ENCODE results near the gene FAM240B. TPM values are rescaled to one million over a fixed set of nuclear protein-coding genes. Genes with fewer than 3 reads are reported as not detected.

Gene FAM240B
- total RNA-seq, 1 donor from 2014 or later, result not detected

- no peak for DNase-seq (ENCODE audit: low spot score)
These were observed 19.2 kb downstream of the FAM240B start for GRCh38 chr9:38700695-38701094.

- DNase-seq (ENCODE audit: low spot score), result no peak
These were observed 20.6 kb downstream of the FAM240B start for GRCh38 chr9:38699337-38699736.

- DNase-seq (ENCODE audit: low spot score), result no peak
These were observed 22.1 kb downstream of the FAM240B start for GRCh38 chr9:38697776-38698300.

- no peak for DNase-seq (ENCODE audit: low spot score)
These were observed 22.9 kb downstream of the FAM240B start for GRCh38 chr9:38696999-38697398.

GRCh38 chr9:38694676-38695075, 25.3 kb downstream of the FAM240B start:
- no peak for DNase-seq (ENCODE audit: low spot score)

GRCh38 chr9:38692707-38693106, 27.2 kb downstream of the FAM240B start:
- no peak for DNase-seq (ENCODE audit: low spot score)

GRCh38 chr9:38690574-38690973, 29.4 kb downstream of the FAM240B start:
- DNase-seq (ENCODE audit: low spot score), result no peak

- no peak for DNase-seq (ENCODE audit: low spot score)
These were observed 30.3 kb downstream of the FAM240B start for GRCh38 chr9:38689678-38690077.

- no peak for DNase-seq (ENCODE audit: low spot score)
These were observed 31.9 kb downstream of the FAM240B start for GRCh38 chr9:38687992-38688391.

- peak; percentile 38 for DNase-seq (ENCODE audit: low spot score)
These were observed 32.5 kb downstream of the FAM240B start for GRCh38 chr9:38687389-38687842.

GRCh38 chr9:38686933-38687332, 33.0 kb downstream of the FAM240B start:
- DNase-seq (ENCODE audit: low spot score), result no peak

GRCh38 chr9:38685535-38685934, 34.4 kb downstream of the FAM240B start:
- DNase-seq (ENCODE audit: low spot score), result no peak

GRCh38 chr9:38683336-38683735, 36.6 kb downstream of the FAM240B start:
- DNase-seq (ENCODE audit: low spot score), result no peak

- no peak for DNase-seq (ENCODE audit: low spot score)
These were observed 37.2 kb downstream of the FAM240B start for GRCh38 chr9:38682713-38683112.

- DNase-seq (ENCODE audit: low spot score), result no peak
These were observed 38.1 kb downstream of the FAM240B start for GRCh38 chr9:38681747-38682227.

- no peak for DNase-seq (ENCODE audit: low spot score)
These were observed 39.0 kb downstream of the FAM240B start for GRCh38 chr9:38680837-38681445.

GRCh38 chr9:38677660-38678303, 42.2 kb downstream of the FAM240B start:
- no peak for DNase-seq (ENCODE audit: low spot score)

GRCh38 chr9:38675831-38676230, 44.1 kb downstream of the FAM240B start:
- no peak for DNase-seq (ENCODE audit: low spot score)

GRCh38 chr9:38675211-38675610, 44.7 kb downstream of the FAM240B start:
- no peak for DNase-seq (ENCODE audit: low spot score)

- no peak for DNase-seq (ENCODE audit: low spot score)
These were observed 46.3 kb downstream of the FAM240B start for GRCh38 chr9:38673399-38674193.

- DNase-seq (ENCODE audit: low spot score), result no peak
These were observed 48.2 kb downstream of the FAM240B start for GRCh38 chr9:38671748-38672147.

- DNase-seq (ENCODE audit: low spot score), result no peak
These were observed 48.6 kb downstream of the FAM240B start for GRCh38 chr9:38671372-38671731.
